Measurements from ENCODE around the gene RNU6-7.
A peak's percentile ranks its signal among the peaks of the same experiment; 100 is the strongest.

RNU6-7 gene

DNA sequence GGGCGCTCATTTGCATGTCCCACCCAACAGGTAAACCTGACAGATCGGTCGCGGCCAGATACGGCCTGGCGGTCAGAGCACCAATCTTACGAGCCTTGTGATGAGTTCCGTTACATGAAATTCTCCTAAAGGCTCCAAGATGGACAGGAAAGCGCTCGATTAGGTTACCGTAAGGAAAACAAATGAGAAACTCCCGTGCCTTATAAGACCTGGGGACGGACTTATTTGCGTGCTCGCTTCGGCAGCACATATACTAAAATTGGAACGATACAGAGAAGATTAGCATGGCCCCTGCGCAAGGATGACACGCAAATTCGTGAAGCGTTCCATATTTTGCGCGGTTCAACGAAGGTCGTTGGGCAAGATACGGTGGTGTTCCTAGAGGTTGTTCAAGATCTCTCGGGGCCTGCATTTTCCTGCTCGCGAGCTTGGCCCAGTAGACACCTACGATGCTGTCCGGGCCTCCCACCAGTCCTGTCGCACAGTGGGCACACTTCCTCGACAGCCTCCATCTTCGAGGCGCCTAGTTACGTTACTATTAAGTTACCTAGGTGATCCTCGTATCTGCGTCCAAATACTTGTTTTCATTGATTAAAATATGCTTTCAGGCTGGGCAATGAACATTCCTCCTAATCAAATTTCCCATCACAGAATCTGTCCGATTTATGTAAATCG, at the start of gene RNU6-7:
Gene RNU6-7, plus strand, starts transcription at position 230 of the 675 bp plus-strand sequence.
- DNase-seq = peak; percentile 20
- H3K27ac ChIP-seq = no peak within 1 kb of the TSS
- TF ChIP-seq, protein P1, sequence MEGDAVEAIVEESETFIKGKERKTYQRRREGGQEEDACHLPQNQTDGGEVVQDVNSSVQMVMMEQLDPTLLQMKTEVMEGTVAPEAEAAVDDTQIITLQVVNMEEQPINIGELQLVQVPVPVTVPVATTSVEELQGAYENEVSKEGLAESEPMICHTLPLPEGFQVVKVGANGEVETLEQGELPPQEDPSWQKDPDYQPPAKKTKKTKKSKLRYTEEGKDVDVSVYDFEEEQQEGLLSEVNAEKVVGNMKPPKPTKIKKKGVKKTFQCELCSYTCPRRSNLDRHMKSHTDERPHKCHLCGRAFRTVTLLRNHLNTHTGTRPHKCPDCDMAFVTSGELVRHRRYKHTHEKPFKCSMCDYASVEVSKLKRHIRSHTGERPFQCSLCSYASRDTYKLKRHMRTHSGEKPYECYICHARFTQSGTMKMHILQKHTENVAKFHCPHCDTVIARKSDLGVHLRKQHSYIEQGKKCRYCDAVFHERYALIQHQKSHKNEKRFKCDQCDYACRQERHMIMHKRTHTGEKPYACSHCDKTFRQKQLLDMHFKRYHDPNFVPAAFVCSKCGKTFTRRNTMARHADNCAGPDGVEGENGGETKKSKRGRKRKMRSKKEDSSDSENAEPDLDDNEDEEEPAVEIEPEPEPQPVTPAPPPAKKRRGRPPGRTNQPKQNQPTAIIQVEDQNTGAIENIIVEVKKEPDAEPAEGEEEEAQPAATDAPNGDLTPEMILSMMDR (IDR thresholded peaks at IDR 0.05; ENCODE audit: low read depth, low read length, missing control alignments) = no peak
- no peaks in the 10 kb centered on the region for H3K27me3 ChIP-seq (replicated peaks)
- no peaks in the 10 kb centered on the region for H3K36me3 ChIP-seq (replicated peaks)
- in situ Hi-C loops (cut with HindIII; ENCODE audit: low pct_ligation_motif_present, low sequenced_read_pairs) = no loop called here
- H3K4me3 ChIP-seq (ENCODE audit: low read depth, low read length) = peak within 1 kb of the TSS; percentile 76

DNA sequence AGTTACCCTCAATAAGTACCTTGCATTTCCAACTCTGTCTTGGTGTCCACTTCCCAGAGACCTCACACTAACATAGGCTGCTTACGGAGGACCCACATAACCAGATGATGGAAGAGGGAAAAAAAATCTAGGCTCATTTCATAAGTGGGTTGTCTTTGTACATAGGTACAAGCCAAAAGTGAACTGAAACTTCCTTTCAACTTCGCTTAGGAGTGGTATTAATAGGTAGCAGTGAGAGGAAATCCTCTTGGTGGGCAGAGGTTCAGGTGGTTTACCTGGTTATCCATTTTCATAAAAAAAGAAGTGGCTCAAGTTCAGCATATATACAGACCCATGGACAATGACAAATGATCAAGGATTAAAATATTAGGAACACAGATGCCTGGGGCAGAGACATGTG, 35.8 kb upstream of the RNU6-7 start:
- TF ChIP-seq, protein P1 (IDR thresholded peaks at IDR 0.05; ENCODE audit: low read depth, low read length, missing control alignments) = no peak
- in situ Hi-C loops (cut with HindIII; ENCODE audit: low pct_ligation_motif_present, low sequenced_read_pairs) = no loop called here
- H3K27ac ChIP-seq = no peak overlapping the region

DNA sequence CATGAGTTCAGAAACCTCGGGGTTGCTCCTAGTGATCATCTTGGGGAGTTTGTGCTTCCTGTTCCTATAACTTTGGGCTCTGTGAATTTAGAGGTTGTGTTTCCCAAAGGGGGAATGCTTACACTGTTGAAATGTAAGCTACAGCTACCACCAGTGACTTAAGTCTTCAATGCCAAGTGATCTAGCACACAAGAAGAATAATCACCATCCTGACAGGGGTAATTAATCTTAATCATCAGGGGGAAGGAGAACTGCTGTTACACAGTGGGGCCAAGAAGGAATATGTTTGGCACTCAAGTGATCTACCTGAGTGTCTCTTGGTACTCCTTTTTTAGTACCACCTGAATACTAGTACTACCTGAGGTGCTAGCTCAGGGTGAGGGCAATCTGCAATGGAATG, 34.9 kb upstream of the RNU6-7 start:
- in situ Hi-C loops (cut with HindIII; ENCODE audit: low pct_ligation_motif_present, low sequenced_read_pairs) = no loop called here
- no peak overlapping the region for H3K4me3 ChIP-seq (ENCODE audit: low read depth, low read length)
- H3K36me3 ChIP-seq (replicated peaks) = no peaks in the 10 kb centered on the region
- TF ChIP-seq, protein P1 (IDR thresholded peaks at IDR 0.05; ENCODE audit: low read depth, low read length, missing control alignments) = no peak
- no peak for DNase-seq
- no peak overlapping the region for H3K27ac ChIP-seq
- no peaks in the 10 kb centered on the region for H3K27me3 ChIP-seq (replicated peaks)

More for the DNA sequence above, 35.8 kb upstream of the RNU6-7 start:
- Histone ChIP-seq H3K27me3 (replicated peaks) (no peaks in the 10 kb centered on the region), H3K4me3 (ENCODE audit: low read depth, low read length) (no peak overlapping the region), H3K36me3 (replicated peaks) (no peaks in the 10 kb centered on the region)
- no peak for DNase-seq

DNA sequence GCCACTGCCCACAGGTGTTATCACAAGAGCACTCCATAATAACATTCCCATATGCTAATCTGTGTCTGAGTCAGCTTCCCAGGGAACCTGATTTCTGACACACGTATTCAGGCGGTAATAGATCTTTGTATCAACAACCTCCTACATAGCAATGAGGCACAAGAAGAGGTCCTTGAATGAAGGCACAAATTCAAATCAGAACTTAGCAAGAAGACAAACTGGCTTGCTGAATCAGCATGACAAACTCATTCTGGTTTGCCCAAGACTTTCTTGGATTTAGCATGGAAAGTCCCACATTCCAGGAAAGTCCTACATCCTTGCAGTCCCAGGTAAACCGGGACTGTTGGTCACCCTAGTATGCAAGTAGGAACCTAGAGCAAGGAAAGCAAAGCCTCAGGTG, 33.9 kb upstream of the RNU6-7 start:
- H3K27me3 ChIP-seq (replicated peaks) = no peaks in the 10 kb centered on the region
- no peak overlapping the region for H3K27ac ChIP-seq
- no peak for DNase-seq
- H3K36me3 ChIP-seq (replicated peaks) = no peaks in the 10 kb centered on the region
- in situ Hi-C loops (cut with HindIII; ENCODE audit: low pct_ligation_motif_present, low sequenced_read_pairs) = no loop called here
- TF ChIP-seq, protein P1 (IDR thresholded peaks at IDR 0.05; ENCODE audit: low read depth, low read length, missing control alignments) = no peak
- H3K4me3 ChIP-seq (ENCODE audit: low read depth, low read length) = no peak overlapping the region

- TF ChIP-seq, protein P1 (IDR thresholded peaks at IDR 0.05; ENCODE audit: low read depth, low read length, missing control alignments) = no peak
- Histone ChIP-seq H3K27ac (no peak overlapping the region), H3K36me3 (replicated peaks) (no peaks in the 10 kb centered on the region), H3K27me3 (replicated peaks) (no peaks in the 10 kb centered on the region), H3K4me3 (ENCODE audit: low read depth, low read length) (no peak overlapping the region)
- in situ Hi-C loops (cut with HindIII; ENCODE audit: low pct_ligation_motif_present, low sequenced_read_pairs) = no loop called here
- no peak for DNase-seq
Observed at GRCh38 chr14:32169191-32169590, 32.7 kb upstream of the RNU6-7 start.

- no peak for DNase-seq
- Histone ChIP-seq H3K27me3 (replicated peaks) (no peaks in the 10 kb centered on the region), H3K4me3 (ENCODE audit: low read depth, low read length) (no peak overlapping the region), H3K27ac (no peak overlapping the region), H3K36me3 (replicated peaks) (no peaks in the 10 kb centered on the region)
- TF ChIP-seq, protein P1 (IDR thresholded peaks at IDR 0.05; ENCODE audit: low read depth, low read length, missing control alignments) = no peak
- in situ Hi-C loops (cut with HindIII; ENCODE audit: low pct_ligation_motif_present, low sequenced_read_pairs) = no loop called here
Observed at GRCh38 chr14:32171469-32171868, 30.4 kb upstream of the RNU6-7 start.

Data from brain microvascular endothelial cell (primary cell).